ENCODE results near the gene DCST2.

DCST2 gene

DNA sequence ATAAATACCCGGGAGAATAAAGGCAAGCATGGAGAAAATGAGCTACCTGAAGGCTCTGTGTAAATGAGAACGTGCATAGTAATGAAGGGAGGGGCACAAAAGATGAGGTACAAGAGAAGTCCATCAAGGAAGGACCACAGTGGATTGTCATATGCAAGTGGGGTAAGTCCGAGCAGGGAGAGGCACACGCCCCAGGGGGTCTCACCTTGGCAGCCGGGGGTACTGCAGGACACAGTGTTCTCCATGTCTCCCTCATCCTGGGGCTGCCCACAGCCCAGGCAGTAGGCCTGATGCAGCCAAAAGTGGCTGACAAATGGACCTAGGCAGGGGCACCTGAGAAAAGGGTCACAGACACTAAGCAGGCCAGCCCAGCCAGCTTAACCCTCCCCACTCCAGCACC, 10.0 kb downstream of the DCST2 start:
- DNase-seq: no peak

DNA sequence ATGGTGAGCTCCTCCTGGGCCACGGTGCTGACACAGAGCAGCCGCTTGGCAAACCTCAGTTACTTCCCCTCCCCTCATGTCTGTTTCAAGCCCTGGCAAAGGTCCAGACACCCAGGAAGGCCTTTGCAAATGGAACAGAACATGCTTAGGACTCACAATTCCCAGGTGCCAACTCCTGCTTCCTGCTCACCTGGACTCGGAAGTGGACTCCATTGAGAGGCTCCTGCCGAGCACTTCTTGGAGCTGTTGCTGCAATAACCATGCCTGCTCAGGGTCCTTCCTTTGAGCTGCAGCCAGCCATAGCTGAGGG, 10.7 kb downstream of the DCST2 start:
- no peak for DNase-seq

DNA sequence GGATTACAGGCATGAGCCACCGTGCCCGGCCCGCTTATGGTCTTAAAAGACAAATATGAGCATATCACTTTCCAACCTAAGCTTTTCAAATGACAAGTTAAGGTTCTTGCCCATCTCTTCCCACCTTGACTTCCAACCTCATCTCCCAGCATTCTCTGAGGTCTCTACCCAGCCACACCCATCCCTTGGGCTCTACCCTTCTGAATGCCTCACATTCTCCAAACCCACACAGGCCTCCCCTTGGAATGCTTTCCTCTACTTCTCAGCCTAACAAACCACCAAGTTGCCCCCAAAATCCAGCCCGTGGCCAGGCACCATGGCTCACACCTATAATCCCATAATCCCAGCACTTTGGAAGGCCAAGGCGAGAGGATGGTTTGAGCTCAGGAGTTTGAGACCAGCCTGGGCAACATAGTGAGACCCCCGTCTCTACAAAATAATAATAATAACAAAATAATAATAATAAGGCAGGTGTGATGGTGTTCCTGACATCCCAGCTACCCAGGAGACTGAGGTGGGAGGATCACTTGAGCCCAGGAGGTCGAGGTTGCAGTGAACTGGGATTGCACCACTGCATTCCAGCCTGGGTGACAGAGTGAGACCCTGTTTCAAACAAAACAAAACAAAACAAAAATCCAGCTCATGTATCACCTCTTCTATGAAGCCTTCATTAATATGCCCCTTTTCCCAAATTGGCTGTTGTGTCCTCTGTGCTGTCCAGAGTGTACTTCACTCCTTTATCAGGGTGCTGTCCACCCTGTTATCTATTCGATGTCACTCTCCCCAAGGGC, 11.2 kb downstream of the DCST2 start:
- no peak for DNase-seq

DNA sequence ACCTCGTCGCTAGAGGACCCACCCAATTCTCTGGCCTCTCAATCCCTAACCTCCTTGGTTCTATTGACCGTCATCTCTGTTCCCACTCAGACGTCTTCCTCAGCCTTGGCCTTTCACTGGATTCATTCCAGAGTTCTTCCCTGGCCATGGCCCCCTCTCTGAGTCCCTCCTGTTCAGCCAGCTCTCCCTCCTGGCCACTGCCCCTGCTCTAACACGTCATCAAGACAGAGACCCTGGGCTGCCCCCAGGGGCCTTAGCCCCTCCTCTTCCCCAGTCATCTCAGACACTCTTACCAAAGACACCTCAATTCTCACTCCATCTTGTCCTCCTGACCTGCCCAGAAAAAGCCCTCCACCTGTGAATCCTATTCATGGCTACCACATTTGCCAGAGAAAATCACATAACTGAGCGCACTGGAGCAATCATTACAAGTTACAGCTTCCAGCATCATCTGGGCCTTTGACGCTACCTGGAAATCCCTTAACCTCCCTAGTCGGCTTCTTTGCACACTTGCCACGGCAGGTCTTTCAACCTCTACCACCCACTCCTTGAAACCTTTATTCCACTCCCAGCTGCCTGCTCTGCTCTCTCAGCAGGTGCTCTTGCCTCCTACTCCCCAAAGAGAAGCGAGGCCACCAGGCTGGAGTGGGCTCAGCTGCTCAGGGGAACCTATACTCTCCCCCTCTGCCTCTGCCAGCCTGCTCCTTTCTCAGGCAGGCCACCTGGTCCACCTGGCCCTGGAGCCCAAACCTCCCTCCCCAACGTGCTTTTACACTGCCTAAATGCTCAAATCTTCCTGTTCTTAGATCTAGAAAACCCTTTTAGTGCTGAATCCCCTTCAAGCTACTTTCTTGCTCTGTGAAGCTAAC, 14.0 kb downstream of the DCST2 start:
- no peak for DNase-seq

DNA sequence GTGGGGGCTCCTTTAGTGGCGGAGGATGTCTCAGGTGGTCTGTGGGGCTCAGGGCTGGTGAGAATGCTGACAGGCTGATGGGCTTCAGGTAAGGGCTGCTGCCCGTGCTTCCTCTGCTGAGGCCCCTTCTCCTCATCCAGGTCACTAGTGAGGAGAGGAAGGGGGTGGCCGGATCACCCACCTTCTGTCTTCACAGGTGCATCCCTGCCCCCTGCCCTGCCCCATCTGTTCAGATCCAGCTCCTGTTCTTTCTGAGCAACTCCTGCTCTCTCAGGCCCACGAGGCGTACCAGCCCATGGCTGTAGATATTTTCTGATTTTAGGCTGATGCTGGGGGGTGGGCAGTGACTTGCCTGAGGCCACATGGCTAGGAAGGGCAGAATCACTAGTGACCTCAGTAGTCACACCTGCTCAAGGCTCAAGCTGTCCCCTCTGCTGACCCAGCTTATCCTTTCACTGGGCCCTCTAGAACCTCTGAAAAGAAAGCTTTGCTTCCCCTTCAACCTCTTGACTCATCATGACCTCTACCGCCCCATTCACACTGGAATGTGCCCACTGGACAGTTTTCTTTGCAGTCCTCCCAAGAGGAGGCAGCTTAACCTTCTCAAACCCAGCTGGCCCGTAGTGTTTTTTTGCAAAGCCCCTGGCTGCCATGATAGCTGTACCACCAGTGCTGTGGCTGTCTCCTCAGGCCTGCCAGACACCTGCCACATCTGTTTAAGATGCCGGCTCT, 14.8 kb downstream of the DCST2 start:
- DNase-seq: no peak

DNA sequence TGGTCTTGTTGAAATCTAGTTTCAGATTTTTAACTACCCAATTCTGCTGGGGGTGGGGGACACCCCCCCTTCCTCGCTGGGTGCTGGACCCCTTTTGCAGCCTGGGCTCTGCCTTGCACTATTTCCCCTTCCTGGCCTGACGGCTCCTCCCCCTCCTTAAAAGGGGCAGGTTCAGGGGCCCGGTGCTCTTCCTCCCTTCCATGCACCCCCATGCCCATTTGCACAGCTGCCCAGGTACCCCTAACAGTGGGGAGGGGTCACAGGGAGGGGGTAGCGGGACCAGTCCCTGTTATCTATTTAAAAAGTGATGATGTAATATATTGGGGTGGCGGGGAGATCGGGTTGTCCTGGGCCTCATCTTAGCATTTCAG, 15.7 kb downstream of the DCST2 start:
- DNase-seq: no peak

DNA sequence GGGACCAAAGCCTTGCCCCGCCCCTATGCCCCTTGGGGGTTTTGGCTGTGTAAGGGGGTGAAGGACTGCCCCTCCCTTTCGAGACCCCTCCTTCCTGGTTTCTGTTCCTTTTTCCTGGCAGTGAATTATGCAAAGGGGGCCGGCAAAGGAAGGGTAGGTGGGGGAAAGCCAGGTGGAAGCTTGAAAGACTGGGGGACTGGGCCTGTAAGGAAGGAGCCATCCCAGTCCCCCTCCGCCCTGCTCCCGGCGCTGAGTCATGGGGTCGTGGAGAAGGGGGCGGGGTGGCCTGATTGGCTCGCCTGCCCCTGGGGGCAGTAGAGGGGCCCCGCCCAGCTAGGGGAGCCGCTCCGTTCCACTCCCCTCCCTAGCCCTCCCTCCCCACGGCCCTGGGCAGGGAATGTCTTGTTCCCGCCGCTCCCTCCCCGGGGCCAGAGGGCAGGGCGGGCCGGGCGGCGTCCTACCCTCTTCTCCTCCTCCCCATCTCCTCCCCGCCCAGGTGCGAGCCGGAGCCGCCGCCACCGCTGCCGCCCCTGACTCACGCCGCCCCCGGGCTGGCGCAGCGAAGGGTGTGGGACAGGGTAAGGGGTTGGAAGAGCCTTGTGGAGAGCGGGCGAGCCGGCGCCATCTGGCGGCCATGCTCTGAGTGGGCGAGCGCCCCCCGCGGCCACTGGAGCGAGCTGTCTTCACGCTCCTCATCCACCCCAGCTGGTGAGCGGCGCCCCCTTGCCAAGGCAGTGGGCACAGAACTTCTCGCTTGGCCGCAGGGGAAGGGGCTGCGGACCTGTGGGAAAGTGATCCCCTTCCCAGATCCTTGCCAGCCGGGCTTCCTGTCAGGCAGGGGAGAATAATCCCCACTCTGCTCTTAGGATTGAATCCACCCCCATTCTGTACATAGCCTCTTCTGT, 16.3 kb downstream of the DCST2 start:
- peak; percentile 69 for DNase-seq

DNA sequence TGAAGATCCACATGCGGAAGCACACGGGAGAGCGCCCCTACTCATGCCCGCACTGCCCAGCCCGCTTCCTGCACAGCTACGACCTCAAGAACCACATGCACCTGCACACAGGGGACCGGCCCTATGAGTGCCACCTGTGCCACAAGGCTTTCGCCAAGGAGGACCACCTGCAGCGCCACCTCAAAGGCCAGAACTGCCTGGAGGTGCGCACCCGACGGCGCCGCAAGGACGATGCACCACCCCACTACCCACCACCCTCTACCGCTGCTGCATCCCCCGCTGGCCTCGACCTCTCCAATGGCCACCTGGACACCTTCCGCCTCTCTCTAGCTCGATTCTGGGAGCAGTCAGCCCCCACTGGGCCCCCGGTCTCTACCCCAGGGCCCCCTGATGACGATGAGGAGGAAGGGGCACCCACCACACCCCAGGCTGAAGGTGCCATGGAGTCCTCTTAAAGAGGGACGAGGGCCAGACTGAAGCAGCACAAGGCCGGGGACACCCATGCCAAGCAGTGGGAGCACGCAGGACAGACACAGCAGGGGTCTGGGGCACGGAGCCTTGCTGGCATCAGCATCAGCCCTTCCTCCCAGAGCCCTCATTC, 17.2 kb downstream of the DCST2 start:
- no peak for DNase-seq

DNA sequence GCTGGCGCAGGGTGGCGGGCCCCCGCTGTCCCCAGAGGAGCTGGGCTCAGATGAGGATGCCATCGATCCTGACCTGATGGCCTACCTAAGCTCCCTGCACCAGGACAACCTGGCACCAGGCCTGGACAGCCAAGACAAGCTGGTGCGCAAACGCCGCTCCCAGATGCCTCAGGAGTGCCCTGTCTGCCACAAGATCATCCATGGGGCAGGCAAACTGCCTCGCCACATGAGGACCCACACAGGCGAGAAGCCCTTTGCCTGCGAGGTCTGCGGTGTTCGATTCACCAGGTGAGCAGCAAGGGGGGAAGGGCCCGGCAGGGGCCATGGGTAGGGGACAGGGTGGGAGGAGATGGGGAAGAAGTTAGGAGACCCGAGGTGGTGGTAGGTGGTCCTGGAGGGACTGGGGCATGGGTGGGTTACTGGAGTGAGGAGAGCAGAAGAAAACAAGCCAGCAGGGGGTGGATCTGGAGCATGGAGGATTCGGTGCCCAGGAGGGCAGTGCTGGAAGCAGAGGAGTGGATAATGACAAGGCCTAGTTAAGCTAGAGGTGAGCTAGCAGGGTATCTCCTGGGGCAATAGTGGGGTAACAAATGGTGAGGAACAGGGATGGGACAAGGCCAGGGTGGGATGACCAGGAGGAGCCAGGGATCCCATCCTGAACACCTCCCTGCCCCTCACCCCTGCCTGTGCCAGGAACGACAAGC, 17.9 kb downstream of the DCST2 start:
- no peak for DNase-seq

DNA sequence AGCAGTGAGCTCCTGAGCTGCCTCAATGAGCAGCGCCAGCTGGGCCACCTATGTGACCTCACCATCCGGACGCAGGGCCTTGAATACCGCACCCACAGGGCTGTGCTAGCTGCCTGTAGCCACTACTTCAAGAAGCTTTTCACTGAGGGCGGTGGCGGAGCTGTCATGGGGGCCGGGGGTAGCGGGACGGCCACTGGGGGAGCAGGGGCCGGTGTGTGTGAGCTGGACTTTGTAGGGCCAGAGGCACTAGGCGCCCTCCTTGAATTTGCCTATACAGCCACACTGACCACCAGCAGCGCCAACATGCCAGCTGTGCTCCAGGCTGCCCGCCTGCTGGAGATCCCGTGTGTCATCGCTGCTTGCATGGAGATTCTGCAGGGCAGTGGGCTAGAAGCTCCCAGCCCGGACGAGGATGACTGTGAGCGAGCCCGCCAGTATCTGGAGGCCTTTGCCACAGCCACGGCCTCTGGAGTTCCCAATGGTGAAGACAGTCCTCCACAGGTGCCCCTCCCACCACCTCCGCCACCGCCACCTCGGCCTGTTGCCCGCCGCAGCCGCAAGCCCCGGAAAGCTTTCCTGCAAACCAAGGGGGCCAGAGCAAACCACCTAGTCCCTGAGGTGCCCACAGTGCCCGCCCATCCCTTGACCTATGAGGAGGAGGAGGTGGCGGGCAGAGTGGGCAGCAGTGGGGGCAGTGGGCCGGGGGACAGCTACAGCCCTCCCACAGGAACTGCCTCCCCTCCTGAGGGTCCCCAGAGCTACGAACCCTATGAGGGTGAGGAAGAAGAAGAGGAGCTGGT, 18.7 kb downstream of the DCST2 start:
- no peak for DNase-seq

DNA sequence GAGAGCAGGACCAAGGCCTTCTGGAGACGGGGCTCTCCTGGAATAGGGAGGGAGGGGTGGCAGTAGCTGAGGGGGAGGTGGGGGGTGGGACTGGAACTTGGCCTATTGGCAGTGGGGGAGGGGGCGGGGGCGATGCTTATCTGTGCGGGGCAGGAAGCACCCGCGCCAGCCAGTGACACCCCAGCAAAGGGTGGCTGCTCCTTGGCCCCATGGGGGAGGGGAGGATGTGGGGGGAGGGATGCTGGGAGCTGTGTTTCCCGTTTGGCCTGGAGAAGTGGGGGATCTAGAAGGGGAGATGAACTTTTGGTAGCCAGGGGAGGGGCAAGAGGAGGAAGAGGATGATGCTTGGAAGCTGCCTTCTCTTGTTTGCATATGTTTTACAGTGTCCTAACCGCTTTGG, 19.9 kb downstream of the DCST2 start:
- no peak for DNase-seq

DNA sequence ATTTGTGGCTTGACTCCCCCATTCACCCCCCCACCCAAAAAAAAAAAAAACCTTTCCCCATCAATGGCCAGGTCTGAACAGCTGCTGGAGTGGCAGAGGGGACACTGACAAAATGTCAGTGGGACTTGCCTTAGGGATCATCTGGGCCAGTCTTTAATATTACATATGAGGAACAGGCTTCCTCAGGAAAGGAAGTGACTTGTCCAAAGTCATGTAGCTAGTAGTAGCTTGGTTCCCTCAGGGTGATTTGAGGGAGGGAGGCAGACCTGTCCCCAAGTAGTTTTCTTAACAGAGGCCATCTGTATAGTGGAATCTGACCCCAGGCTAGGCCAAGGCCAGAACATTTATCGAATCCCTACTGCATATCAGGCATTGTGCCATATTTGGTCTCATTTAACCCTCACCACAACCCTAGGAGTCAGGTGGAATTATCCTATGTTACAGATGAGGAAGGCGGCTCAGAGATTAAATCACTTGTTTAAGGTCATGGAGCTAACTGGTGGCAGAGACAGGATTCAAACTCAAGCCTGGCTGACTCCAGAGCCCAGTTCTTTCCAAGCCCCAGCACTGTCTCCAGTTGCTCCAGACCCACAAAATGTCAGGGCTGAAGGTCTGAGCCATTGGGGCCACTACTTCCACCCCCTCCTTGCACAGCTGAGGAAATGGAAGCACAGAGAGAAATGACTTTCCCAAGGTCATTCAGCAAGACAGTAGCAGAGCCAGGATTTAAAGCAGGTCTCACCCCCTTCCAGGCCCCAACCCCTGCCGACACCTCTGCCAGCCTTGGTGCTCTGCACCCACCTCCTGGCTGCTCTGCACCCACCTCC, 20.6 kb downstream of the DCST2 start:
- DNase-seq: no peak

DNA sequence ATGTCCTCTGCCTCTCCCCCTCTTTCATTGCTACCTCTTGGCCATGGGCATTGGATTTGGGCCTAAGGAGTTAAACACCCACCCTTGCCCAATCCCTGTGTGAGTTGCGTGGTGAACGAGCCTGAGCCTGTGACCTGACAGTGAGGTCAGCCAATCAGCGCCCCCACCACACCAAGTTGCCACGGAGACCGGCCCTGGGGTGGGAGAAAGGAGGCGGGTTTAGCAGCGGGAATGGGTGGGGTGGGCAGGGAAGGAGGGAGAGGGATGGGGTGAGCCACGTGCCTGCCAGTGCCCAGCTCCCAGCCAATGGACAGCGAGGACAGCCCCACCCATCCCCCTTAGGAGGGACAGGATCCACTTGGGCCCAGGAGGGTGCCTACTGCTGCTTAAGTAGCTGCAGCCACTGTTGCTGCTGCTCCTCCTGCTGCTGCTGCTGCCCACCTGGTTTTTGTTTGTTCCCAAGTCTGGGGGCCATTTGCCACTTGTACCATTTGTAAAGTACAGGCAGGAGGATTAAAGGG, 21.5 kb downstream of the DCST2 start:
- no peak for DNase-seq

DNA sequence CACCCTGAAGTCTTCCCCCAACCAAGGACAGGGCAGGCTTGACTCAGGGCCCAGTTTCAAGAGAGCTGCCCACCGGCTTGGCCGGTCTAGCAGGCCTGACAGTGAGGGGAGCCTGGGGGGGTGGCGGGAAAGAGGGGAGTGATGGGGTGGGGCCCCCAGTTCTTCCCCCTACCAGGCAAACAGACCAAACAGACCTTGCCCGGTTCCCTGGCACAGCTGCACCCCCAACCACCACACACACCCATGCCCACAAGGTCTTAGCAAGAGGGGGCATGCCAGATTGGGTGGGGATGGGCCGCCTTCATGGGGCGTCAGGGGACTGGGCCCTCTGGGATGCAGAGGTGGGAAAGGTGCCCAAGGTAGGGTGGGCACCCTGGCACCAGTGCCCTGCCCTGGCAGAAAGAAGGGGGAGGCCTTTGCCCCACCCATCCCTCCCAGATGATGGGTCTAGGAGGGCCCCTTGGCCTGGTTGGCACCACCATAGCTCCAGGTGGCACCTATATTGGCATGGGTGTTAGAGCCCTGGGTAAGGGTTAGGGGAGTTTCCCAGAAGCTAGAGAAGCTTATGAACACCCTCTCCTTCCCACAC, 22.1 kb downstream of the DCST2 start:
- no peak for DNase-seq

DNA sequence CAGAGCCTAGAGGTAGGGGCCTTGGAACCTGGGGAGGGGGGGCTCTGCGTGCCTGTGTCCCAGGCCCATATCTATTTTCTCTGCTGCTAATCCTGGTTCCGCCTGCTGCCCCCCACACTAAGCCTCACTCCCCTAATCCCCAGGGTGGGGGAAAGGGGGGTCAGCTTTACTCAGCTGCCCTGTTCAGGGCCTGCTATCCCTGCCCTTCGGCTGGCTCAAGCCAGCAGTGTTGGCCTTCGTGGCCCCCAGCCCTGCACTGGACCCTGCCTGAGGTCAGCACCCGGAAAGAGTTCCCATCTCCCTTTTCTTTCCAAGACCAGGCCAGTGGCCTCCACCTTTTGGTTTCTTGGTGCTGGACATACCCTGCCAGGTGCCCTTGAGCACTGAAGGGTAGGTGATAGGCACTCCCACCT, 22.6 kb downstream of the DCST2 start:
- DNase-seq: no peak

DNA sequence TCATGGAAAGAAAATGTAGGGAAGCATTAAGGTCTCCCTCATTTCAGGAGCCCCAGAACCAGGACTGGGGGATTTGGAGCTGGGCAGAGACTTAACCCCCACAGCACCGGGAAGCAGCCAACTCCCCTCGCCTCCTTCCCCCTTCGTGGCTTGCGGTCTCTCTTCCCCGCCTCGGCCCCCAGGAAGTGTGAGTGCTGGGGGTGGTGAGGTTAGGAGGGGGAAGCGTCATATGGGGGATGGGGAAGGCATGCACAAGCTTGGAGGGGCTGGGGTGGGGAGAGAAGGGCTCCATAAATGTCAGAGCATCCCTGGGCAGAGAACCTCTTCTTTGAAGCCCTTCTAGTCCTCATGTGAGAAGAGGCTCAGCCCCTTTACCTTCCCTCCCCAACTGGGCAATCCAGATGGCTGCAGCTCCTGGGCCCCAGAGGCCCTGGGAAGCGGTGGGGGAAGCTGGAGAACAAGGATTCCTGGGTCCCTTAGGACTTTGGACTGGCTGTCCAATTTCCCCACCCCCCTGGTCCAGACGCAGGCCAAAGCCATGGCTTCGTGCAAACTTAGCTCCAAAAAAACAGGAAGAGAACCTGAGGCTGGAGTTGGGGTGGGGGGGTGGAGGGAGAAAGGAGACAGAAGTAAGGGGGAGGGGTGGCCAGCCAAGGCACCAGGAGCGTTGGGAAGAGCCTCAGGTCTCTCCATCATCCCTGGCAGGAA, 23.2 kb downstream of the DCST2 start:
- DNase-seq: no peak

DNA sequence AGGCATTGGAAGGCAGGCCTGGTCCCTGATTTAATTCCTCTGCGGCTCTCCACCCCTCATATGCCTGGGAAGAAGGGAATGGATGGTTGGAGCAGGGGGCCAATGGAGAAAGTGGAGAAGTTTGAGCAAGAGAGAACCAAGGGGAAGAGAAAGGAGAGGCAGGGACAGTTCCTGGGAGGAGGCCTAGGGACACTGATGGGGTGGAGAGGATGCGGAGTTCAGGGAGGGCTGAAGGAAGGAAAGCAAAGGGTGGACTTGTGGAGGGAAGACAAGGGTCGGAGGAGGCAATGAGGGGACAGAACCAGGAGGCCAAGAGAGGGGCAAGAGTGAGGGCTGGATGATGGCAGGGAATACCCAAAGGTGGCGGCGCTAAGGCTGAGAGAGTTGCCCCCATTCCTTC, 23.8 kb downstream of the DCST2 start:
- DNase-seq: no peak

DNA sequence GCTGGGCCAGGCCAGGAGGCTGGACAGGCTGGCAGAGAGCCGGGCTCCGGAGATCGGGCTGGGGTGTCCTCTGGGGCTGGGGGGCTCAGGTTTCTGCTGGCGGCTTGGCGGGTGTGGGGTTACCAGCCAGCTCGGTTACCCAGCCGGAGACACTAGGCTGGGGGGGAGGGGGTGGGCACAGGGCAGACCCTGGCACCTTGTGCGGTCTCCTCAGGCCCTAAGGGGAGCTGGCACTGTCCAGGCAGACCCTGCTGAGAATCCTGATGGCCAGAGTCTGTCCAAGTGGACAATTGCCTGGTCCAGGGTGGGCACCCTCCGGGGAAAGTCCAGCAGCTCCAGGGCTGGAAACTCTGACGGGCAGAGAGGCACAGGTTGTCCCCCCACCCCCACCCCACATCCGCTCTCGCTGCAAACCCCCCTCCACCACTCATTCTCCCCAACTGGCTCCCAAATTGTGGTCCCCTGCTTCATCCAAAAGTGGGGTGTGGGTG, 24.3 kb downstream of the DCST2 start:
- DNase-seq: no peak
